HepG2 (cell line): ENCODE measurements around the gene EZH2. TPM values are rescaled to one million over a fixed set of nuclear protein-coding genes. Genes with fewer than 3 reads are reported as not detected.

ENCODE experiments used
- ARID5B ChIP-seq: IDR thresholded peaks from 2 replicates; pipeline ENCODE4 v1.4.0; 2020; ENCODE audit warnings: mild to moderate bottlenecking, missing genetic modification reagents
- CHCHD3 ChIP-seq: sonication (generic); formaldehyde crosslinking; IDR thresholded peaks from 2 replicates; pipeline ENCODE4 v1.8.0; 2022; ENCODE audit warnings: mild to moderate bottlenecking, missing genetic modification reagents, moderate library complexity
- HES4 ChIP-seq: sonication (generic); formaldehyde crosslinking; IDR thresholded peaks from 2 replicates; pipeline ENCODE4 v1.9.0; 2021; ENCODE audit warnings: mild to moderate bottlenecking, missing genetic modification reagents, borderline replicate concordance
- LBX2 ChIP-seq: sonication (generic); formaldehyde crosslinking; IDR thresholded peaks from 2 replicates; pipeline ENCODE4 v1.5.0; 2020; ENCODE audit warnings: missing genetic modification reagents, mild to moderate bottlenecking, borderline replicate concordance
- REXO4 ChIP-seq: sonication (generic); formaldehyde crosslinking; IDR thresholded peaks from 2 replicates; pipeline ENCODE4 v1.8.0; 2022; ENCODE audit warnings: missing genetic modification reagents, mild to moderate bottlenecking, borderline replicate concordance
- ZBTB14 ChIP-seq: sonication (generic); formaldehyde crosslinking; IDR thresholded peaks from 2 replicates; pipeline ENCODE4 v1.4.0; 2020; ENCODE audit warnings: missing genetic modification reagents
- ZFP90 ChIP-seq: sonication (generic); formaldehyde crosslinking; IDR thresholded peaks from 2 replicates; pipeline ENCODE4 v1.8.0; 2022; ENCODE audit warnings: missing genetic modification reagents, mild to moderate bottlenecking, inconsistent platforms, borderline replicate concordance
- ZNF275 ChIP-seq: sonication (generic); formaldehyde crosslinking; IDR thresholded peaks from 2 replicates; pipeline ENCODE4 v1.8.0; 2022; ENCODE audit warnings: missing genetic modification reagents, mild to moderate bottlenecking, inconsistent platforms, borderline replicate concordance
- ZNF350 ChIP-seq: sonication (generic); formaldehyde crosslinking; IDR thresholded peaks from 2 replicates; pipeline ENCODE4 v1.4.0; 2020; ENCODE audit warnings: mild to moderate bottlenecking, low read depth, missing genetic modification reagents, borderline replicate concordance
- ZNF407 ChIP-seq: sonication (generic); formaldehyde crosslinking; IDR thresholded peaks from one replicate; pipeline ENCODE4 v1.5.1; 2020; ENCODE audit warnings: mild to moderate bottlenecking, missing genetic modification reagents; ENCODE audit errors: not compliant biosample characterization
- ZNF557 ChIP-seq: sonication (generic); formaldehyde crosslinking; IDR thresholded peaks from 2 replicates; pipeline ENCODE4 v1.4.0; 2020; ENCODE audit warnings: missing genetic modification reagents
- ZNF605 ChIP-seq: sonication (generic); formaldehyde crosslinking; IDR thresholded peaks from 2 replicates; pipeline ENCODE4 v1.8.0; 2022; ENCODE audit warnings: mild to moderate bottlenecking, missing genetic modification reagents
- polyA plus RNA-seq, 8 experiments: library from polyadenylated mRNA; depleted of rRNA in 3 of 8; stranded (reverse) in 7 of 8; unstranded in 1 of 8; fragments of >200 nt; fragmentation: Illumina TruSeq in 4 of 8; extraction: Trizol in 4 of 8; gene quantifications; 2 replicates each; pipeline versions ENCODE4 v1.2.1 to v1.2.3, GENCODE V29; 2011 to 2016; ENCODE audit warnings: low read depth in 4 of 8, missing spikeins in 1 of 8, mixed read lengths in 1 of 8; ENCODE audit not compliant: insufficient read depth in 1 of 8
- total RNA-seq, 5 experiments: library from RNA; depleted of rRNA; stranded (reverse); fragments of >200 nt; fragmentation: Illumina TruSeq; extraction: Trizol; gene quantifications; 2 replicates each; pipeline ENCODE4 v1.2.3, GENCODE V29; 2016; ENCODE audit warnings: low read depth in 1 of 5

Gene EZH2
- total and polyA plus RNA-seq, 2 of the 13 experiments (the other 11 are each of a cell fraction or from before 2014, with no cell fraction given), result 26.0 to 34.3 TPM

- TF ChIP-seq ZNF407 (no peak), ZNF557 (CRISPR knock-in tag) (0 out of 2 replicates have a peak, but pooled peaks have one; percentile 18), ZBTB14 (CRISPR knock-in tag) (peak; percentile 82), ZNF275 (peak; percentile 56; the same call in 1 of the 2 replicates), ZNF605 (CRISPR knock-in tag) (no peak), REXO4 (0 out of 2 replicates have a peak, but pooled peaks have one; percentile 34), ZNF350 (CRISPR knock-in tag) (no peak), ARID5B (CRISPR knock-in tag) (peak; percentile 41; the same call in 1 of the 2 replicates), HES4 (CRISPR knock-in tag) (peak; percentile 64; the same call in 1 of the 2 replicates), ZFP90 (0 out of 2 replicates have a peak, but pooled peaks have one; percentile 9), LBX2 (CRISPR knock-in tag) (peak; percentile 52; the same call in 1 of the 2 replicates), CHCHD3 (CRISPR knock-in tag) (no peak; the same call in 1 of the 2 replicates)
Measured at GRCh38 chr7:148884299-148885022, 370 bp upstream of the EZH2 start (continued).
